Measurements from ENCODE around the gene SPIRE1.
"Not testable (repeated sequence)": the region's sequence is repeated elsewhere in the genome, so short reads cannot be mapped to it uniquely, and the experiment has no call there.

Gene SPIRE1

GRCh38 chr18:12645751-12646203 lies 12.1 kb downstream of the SPIRE1 start:
- no peak for DNase-seq

GRCh38 chr18:12645254-12645653 lies 12.7 kb downstream of the SPIRE1 start:
- no peak for DNase-seq

- DNase-seq, result not testable (repeated sequence)
Measured at GRCh38 chr18:12643756-12644155, 14.2 kb downstream of the SPIRE1 start.

GRCh38 chr18:12640881-12641200 lies 17.1 kb downstream of the SPIRE1 start:
- DNase-seq, result no peak

GRCh38 chr18:12639990-12640880 lies 17.7 kb downstream of the SPIRE1 start:
- DNase-seq, result no peak

- no peak for DNase-seq
Measured at GRCh38 chr18:12638644-12639124, 19.2 kb downstream of the SPIRE1 start.

- DNase-seq, result no peak
Measured at GRCh38 chr18:12637901-12638643, 19.8 kb downstream of the SPIRE1 start.

GRCh38 chr18:12637393-12637792 lies 20.5 kb downstream of the SPIRE1 start:
- no peak for DNase-seq

GRCh38 chr18:12631831-12632477 lies 26.0 kb downstream of the SPIRE1 start:
- DNase-seq, result no peak

- DNase-seq, result no peak
Measured at GRCh38 chr18:12630136-12630535, 27.8 kb downstream of the SPIRE1 start.

- DNase-seq, result no peak
Measured at GRCh38 chr18:12628706-12629702, 28.9 kb downstream of the SPIRE1 start.

GRCh38 chr18:12627199-12627598 lies 30.7 kb downstream of the SPIRE1 start:
- not testable (repeated sequence) for DNase-seq

GRCh38 chr18:12625241-12625640 lies 32.7 kb downstream of the SPIRE1 start:
- no peak for DNase-seq

GRCh38 chr18:12621742-12622306 lies 36.1 kb downstream of the SPIRE1 start:
- DNase-seq, result no peak

- no peak for DNase-seq
Measured at GRCh38 chr18:12615748-12616147, 42.2 kb downstream of the SPIRE1 start.

GRCh38 chr18:12608301-12608700 lies 49.6 kb downstream of the SPIRE1 start:
- no peak for DNase-seq

GRCh38 chr18:12606592-12607315 lies 51.2 kb downstream of the SPIRE1 start:
- no peak for DNase-seq

GRCh38 chr18:12604445-12605007 lies 53.4 kb downstream of the SPIRE1 start:
- DNase-seq, result no peak

GRCh38 chr18:12599966-12600365 lies 57.9 kb downstream of the SPIRE1 start:
- no peak for DNase-seq

GRCh38 chr18:12599543-12599942 lies 58.4 kb downstream of the SPIRE1 start:
- no peak for DNase-seq

Data from 8988T (cell line).